ENCODE measurements around the gene CERS6.

The CERS6 gene

GRCh38 chr2:168639018-168639417 lies 182.9 kb downstream of the CERS6 start:
- Histone ChIP-seq H2AK5ac (ENCODE audit: low read depth, low read length) (no peak overlapping the region), H3K4ac (ENCODE audit: low read length) (no peak overlapping the region), H3K4me2 (ENCODE audit: insufficient read depth, low read length, poor library complexity, severe bottlenecking) (no peak overlapping the region), H2BK15ac (ENCODE audit: low read length) (no peak overlapping the region), H3K27ac (replicated peaks; ENCODE audit: low read length) (no peak overlapping the region), H3K4me3 (ENCODE audit: low read length in 2 of 2) (no peak overlapping the region), H3K36me3 (replicated peaks in 1 of 2; ENCODE audit: control insufficient read depth in 2 of 2, insufficient read depth in 2 of 2, low read length in 2 of 2) (no peaks in the 10 kb centered on the region), H2BK120ac (ENCODE audit: low read depth, low read length) (no peak overlapping the region), H3K18ac (ENCODE audit: low read length) (no peak overlapping the region), H3K4me1 (ENCODE audit: control insufficient read depth in 2 of 2, insufficient read depth in 1 of 2, low read depth in 1 of 2, low read length in 2 of 2) (peaks cover 10 to 11% of the 10 kb centered on the region in 2 donors), H2BK5ac (ENCODE audit: low read length) (no peak overlapping the region), H3K9ac (ENCODE audit: low read depth, low read length, poor library complexity) (no peak overlapping the region), H3K27me3 (ENCODE audit: control insufficient read depth in 3 of 3, insufficient read depth in 3 of 3, low read depth in 1 of 3, low read length in 3 of 3) (no peaks in the 10 kb centered on the region), H3K79me1 (ENCODE audit: low read depth, low read length) (no peaks in the 10 kb centered on the region), H3K23ac (ENCODE audit: low read depth, low read length, poor library complexity) (no peak overlapping the region), H3K14ac (ENCODE audit: low read length) (no peak overlapping the region), H3K9me3 (replicated peaks in 1 of 2; ENCODE audit: control insufficient read depth in 2 of 2, insufficient read depth in 1 of 2, low read depth in 1 of 2, low read length in 2 of 2) (no peaks in the 10 kb centered on the region), H2AFZ (ENCODE audit: low read length) (no peak overlapping the region), H2BK12ac (ENCODE audit: low read length) (no peak overlapping the region), H4K91ac (ENCODE audit: low read depth, low read length, poor library complexity) (no peak overlapping the region), H4K8ac (ENCODE audit: low read depth, low read length) (no peak overlapping the region)
- WGBS, 2 donors (ENCODE audit: extremely low coverage in 2 of 2, insufficient read length in 2 of 2, insufficient replicate concordance in 1 of 2) = no CpG with 5 or more reads among the region's 2 CpGs
- DNase-seq (ENCODE audit: low spot score) = no peak

GRCh38 chr2:168639441-168639898 lies 183.4 kb downstream of the CERS6 start:
- Histone ChIP-seq H4K8ac (ENCODE audit: low read depth, low read length) (no peak overlapping the region), H3K4ac (ENCODE audit: low read length) (no peak overlapping the region), H3K4me2 (ENCODE audit: insufficient read depth, low read length, poor library complexity, severe bottlenecking) (no peak overlapping the region), H3K23ac (ENCODE audit: low read depth, low read length, poor library complexity) (no peak overlapping the region), H3K27me3 (ENCODE audit: control insufficient read depth in 3 of 3, insufficient read depth in 3 of 3, low read depth in 1 of 3, low read length in 3 of 3) (no peaks in the 10 kb centered on the region), H2BK12ac (ENCODE audit: low read length) (no peak overlapping the region), H3K4me1 (ENCODE audit: control insufficient read depth in 2 of 2, insufficient read depth in 1 of 2, low read depth in 1 of 2, low read length in 2 of 2) (peaks cover 11 to 13% of the 10 kb centered on the region in 2 donors), H4K91ac (ENCODE audit: low read depth, low read length, poor library complexity) (no peak overlapping the region), H2AFZ (ENCODE audit: low read length) (no peak overlapping the region), H3K4me3 (ENCODE audit: low read length in 2 of 2) (no peak overlapping the region), H3K9me3 (replicated peaks in 1 of 2; ENCODE audit: control insufficient read depth in 2 of 2, insufficient read depth in 1 of 2, low read depth in 1 of 2, low read length in 2 of 2) (no peaks in the 10 kb centered on the region), H3K14ac (ENCODE audit: low read length) (no peak overlapping the region), H3K9ac (ENCODE audit: low read depth, low read length, poor library complexity) (no peak overlapping the region), H2BK120ac (ENCODE audit: low read depth, low read length) (no peak overlapping the region), H2BK5ac (ENCODE audit: low read length) (no peak overlapping the region), H3K27ac (replicated peaks; ENCODE audit: low read length) (no peak overlapping the region), H3K18ac (ENCODE audit: low read length) (no peak overlapping the region), H3K36me3 (replicated peaks in 1 of 2; ENCODE audit: control insufficient read depth in 2 of 2, insufficient read depth in 2 of 2, low read length in 2 of 2) (no peaks in the 10 kb centered on the region), H2BK15ac (ENCODE audit: low read length) (no peak overlapping the region), H3K79me1 (ENCODE audit: low read depth, low read length) (no peaks in the 10 kb centered on the region), H2AK5ac (ENCODE audit: low read depth, low read length) (no peak overlapping the region)
- WGBS, 2 donors (ENCODE audit: extremely low coverage in 2 of 2, insufficient read length in 2 of 2, insufficient replicate concordance in 1 of 2) = no CpG with 5 or more reads among the region's 3 CpGs
- no peak for DNase-seq (ENCODE audit: low spot score)

GRCh38 chr2:168640039-168640438 lies 184.0 kb downstream of the CERS6 start:
- H3K79me1 ChIP-seq (ENCODE audit: low read depth, low read length) = no peaks in the 10 kb centered on the region
- no peak overlapping the region for H3K4me2 ChIP-seq (ENCODE audit: insufficient read depth, low read length, poor library complexity, severe bottlenecking)
- no peak overlapping the region for H3K4ac ChIP-seq (ENCODE audit: low read length)
- H2BK15ac ChIP-seq (ENCODE audit: low read length) = no peak overlapping the region
- no peak overlapping the region for H3K23ac ChIP-seq (ENCODE audit: low read depth, low read length, poor library complexity)
- no peak overlapping the region for H3K4me3 ChIP-seq (ENCODE audit: low read length in 2 of 2)
- no peak overlapping the region for H4K8ac ChIP-seq (ENCODE audit: low read depth, low read length)
- H3K9ac ChIP-seq (ENCODE audit: low read depth, low read length, poor library complexity) = no peak overlapping the region
- no peak overlapping the region for H3K18ac ChIP-seq (ENCODE audit: low read length)
- WGBS, 2 donors (ENCODE audit: extremely low coverage in 2 of 2, insufficient read length in 2 of 2, insufficient replicate concordance in 1 of 2) = no CpG with 5 or more reads among the region's 3 CpGs
- no peaks in the 10 kb centered on the region for H3K27me3 ChIP-seq (ENCODE audit: control insufficient read depth in 3 of 3, insufficient read depth in 3 of 3, low read depth in 1 of 3, low read length in 3 of 3)
- H3K9me3 ChIP-seq (replicated peaks in 1 of 2; ENCODE audit: control insufficient read depth in 2 of 2, insufficient read depth in 1 of 2, low read depth in 1 of 2, low read length in 2 of 2) = no peaks in the 10 kb centered on the region
- no peak overlapping the region for H3K14ac ChIP-seq (ENCODE audit: low read length)
- peaks cover 8 to 13% of the 10 kb centered on the region in 2 donors for H3K4me1 ChIP-seq (ENCODE audit: control insufficient read depth in 2 of 2, insufficient read depth in 1 of 2, low read depth in 1 of 2, low read length in 2 of 2)
- H3K27ac ChIP-seq (replicated peaks; ENCODE audit: low read length) = no peak overlapping the region
- H3K36me3 ChIP-seq (replicated peaks in 1 of 2; ENCODE audit: control insufficient read depth in 2 of 2, insufficient read depth in 2 of 2, low read length in 2 of 2) = no peaks in the 10 kb centered on the region
- H2AFZ ChIP-seq (ENCODE audit: low read length) = no peak overlapping the region
- H2BK120ac ChIP-seq (ENCODE audit: low read depth, low read length) = no peak overlapping the region
- no peak for DNase-seq (ENCODE audit: low spot score)
- no peak overlapping the region for H2AK5ac ChIP-seq (ENCODE audit: low read depth, low read length)
- H4K91ac ChIP-seq (ENCODE audit: low read depth, low read length, poor library complexity) = no peak overlapping the region
- no peak overlapping the region for H2BK5ac ChIP-seq (ENCODE audit: low read length)
- no peak overlapping the region for H2BK12ac ChIP-seq (ENCODE audit: low read length)

GRCh38 chr2:168641636-168642035 lies 185.6 kb downstream of the CERS6 start:
- Histone ChIP-seq H3K36me3 (replicated peaks in 1 of 2; ENCODE audit: control insufficient read depth in 2 of 2, insufficient read depth in 2 of 2, low read length in 2 of 2) (no peaks in the 10 kb centered on the region), H2BK5ac (ENCODE audit: low read length) (no peak overlapping the region), H3K4ac (ENCODE audit: low read length) (no peak overlapping the region), H4K8ac (ENCODE audit: low read depth, low read length) (no peak overlapping the region), H2AFZ (ENCODE audit: low read length) (no peak overlapping the region), H3K23ac (ENCODE audit: low read depth, low read length, poor library complexity) (no peak overlapping the region), H3K27me3 (ENCODE audit: control insufficient read depth in 3 of 3, insufficient read depth in 3 of 3, low read depth in 1 of 3, low read length in 3 of 3) (no peaks in the 10 kb centered on the region), H2AK5ac (ENCODE audit: low read depth, low read length) (no peak overlapping the region), H4K91ac (ENCODE audit: low read depth, low read length, poor library complexity) (no peak overlapping the region), H3K4me1 (ENCODE audit: control insufficient read depth in 2 of 2, insufficient read depth in 1 of 2, low read depth in 1 of 2, low read length in 2 of 2) (peaks cover 4 to 13% of the 10 kb centered on the region in 2 donors), H2BK120ac (ENCODE audit: low read depth, low read length) (no peak overlapping the region), H3K4me2 (ENCODE audit: insufficient read depth, low read length, poor library complexity, severe bottlenecking) (no peak overlapping the region), H3K27ac (replicated peaks; ENCODE audit: low read length) (no peak overlapping the region), H2BK15ac (ENCODE audit: low read length) (no peak overlapping the region), H3K9me3 (replicated peaks in 1 of 2; ENCODE audit: control insufficient read depth in 2 of 2, insufficient read depth in 1 of 2, low read depth in 1 of 2, low read length in 2 of 2) (no peaks in the 10 kb centered on the region), H3K14ac (ENCODE audit: low read length) (no peak overlapping the region), H3K18ac (ENCODE audit: low read length) (no peak overlapping the region), H2BK12ac (ENCODE audit: low read length) (no peak overlapping the region), H3K9ac (ENCODE audit: low read depth, low read length, poor library complexity) (no peak overlapping the region), H3K4me3 (ENCODE audit: low read length in 2 of 2) (no peak overlapping the region), H3K79me1 (ENCODE audit: low read depth, low read length) (no peaks in the 10 kb centered on the region)
- no peak for DNase-seq (ENCODE audit: low spot score)
- no CpG with 5 or more reads among the region's 4 CpGs for WGBS, 2 donors (ENCODE audit: extremely low coverage in 2 of 2, insufficient read length in 2 of 2, insufficient replicate concordance in 1 of 2)

All from neuronal stem cell (in vitro differentiated cells).